GM13976 (cell line): ENCODE results near the gene PSMD12.
"Not testable (repeated sequence)": the region's sequence is repeated elsewhere in the genome, so short reads cannot be mapped to it uniquely, and the experiment has no call there.

Experiments used
- DNase-seq: peaks from one replicate; pipeline ENCODE4 v3.0.0; 2012; ENCODE audit warnings: low spot score
- in situ Hi-C: fragments of 300-500 bp; cut with MboI; formaldehyde crosslinking; loops from one replicate; pipeline ENCODE4 v1.12.0; 2022; ENCODE audit warnings: low sequenced_read_pairs, mixed read lengths, inconsistent platforms; ENCODE audit not compliant: unreplicated experiment
- TF ChIP-seq, protein P1 (sequence below): IDR thresholded peaks from 2 replicates; pipeline ENCODE4 v1.5.1; 2012; ENCODE audit warnings: borderline replicate concordance, mild to moderate bottlenecking; ENCODE audit not compliant: insufficient read depth; ENCODE audit errors: extremely low read depth, missing control alignments, control extremely low read depth

PSMD12 gene

DNA sequence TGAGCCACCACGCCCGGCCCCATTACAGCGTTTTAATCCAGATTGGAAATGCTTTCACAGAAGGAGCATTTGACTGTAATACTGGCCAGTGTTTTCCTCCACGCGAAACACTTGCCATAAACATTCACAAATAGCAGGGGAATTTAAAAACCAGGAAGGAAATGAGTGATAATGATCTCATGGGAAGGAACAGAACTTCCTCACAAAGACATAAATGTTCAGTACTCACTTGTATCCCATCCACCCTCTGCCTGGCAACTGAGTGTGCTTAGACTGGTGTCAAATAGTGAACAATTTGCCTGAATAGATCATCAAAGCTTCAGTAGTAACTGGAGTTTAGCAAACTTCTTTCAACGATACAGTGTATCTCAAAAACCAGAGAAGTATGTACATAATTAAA, 54.1 kb downstream of the PSMD12 start:
- DNase-seq, result no peak
- in situ Hi-C loops, result no loop called here
- TF ChIP-seq, protein P1, sequence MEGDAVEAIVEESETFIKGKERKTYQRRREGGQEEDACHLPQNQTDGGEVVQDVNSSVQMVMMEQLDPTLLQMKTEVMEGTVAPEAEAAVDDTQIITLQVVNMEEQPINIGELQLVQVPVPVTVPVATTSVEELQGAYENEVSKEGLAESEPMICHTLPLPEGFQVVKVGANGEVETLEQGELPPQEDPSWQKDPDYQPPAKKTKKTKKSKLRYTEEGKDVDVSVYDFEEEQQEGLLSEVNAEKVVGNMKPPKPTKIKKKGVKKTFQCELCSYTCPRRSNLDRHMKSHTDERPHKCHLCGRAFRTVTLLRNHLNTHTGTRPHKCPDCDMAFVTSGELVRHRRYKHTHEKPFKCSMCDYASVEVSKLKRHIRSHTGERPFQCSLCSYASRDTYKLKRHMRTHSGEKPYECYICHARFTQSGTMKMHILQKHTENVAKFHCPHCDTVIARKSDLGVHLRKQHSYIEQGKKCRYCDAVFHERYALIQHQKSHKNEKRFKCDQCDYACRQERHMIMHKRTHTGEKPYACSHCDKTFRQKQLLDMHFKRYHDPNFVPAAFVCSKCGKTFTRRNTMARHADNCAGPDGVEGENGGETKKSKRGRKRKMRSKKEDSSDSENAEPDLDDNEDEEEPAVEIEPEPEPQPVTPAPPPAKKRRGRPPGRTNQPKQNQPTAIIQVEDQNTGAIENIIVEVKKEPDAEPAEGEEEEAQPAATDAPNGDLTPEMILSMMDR, result no peak

DNA sequence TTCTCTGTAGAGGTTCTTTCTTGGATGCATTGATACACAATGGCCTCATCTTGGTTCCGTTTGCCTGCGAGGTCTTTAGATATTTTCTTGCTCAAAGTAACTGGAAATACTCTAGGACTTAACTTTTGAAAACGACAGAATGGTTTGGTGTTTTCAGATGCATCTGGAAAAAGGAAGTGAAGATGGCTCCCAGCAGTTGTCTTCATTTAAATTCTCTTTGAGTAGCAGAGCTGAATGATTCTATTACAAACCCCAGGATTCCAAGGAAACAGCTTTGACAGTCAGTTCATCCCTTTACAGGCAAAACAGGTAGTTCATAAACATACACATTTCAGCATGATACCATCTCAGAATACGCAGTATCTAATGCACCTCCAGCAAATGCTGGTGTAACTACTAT, 54.8 kb downstream of the PSMD12 start:
- no peak for DNase-seq
- in situ Hi-C loops, result no loop called here
- TF ChIP-seq, protein P1, result no peak

DNA sequence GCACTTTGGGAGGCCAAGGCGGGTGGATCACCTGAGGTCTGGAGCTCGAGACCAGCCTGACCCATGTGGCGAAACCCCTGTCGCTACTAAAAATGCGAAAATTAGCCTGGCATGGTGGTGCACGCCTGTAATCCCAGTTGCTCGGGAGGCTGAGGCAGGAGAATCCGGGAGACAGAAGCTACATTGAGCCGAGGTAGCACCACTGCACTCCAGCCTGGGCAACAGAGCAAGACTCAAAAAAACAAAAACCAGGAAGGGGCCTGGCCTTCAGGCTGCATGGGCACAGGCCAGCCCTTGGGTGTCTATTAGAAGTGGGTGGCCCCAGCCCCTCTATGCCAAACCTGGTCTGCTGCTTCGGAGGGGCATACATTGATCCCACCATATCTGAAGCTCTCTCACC, 56.0 kb downstream of the PSMD12 start:
- in situ Hi-C loops, result no loop called here
- TF ChIP-seq, protein P1, result no peak
- DNase-seq, result no peak

DNA sequence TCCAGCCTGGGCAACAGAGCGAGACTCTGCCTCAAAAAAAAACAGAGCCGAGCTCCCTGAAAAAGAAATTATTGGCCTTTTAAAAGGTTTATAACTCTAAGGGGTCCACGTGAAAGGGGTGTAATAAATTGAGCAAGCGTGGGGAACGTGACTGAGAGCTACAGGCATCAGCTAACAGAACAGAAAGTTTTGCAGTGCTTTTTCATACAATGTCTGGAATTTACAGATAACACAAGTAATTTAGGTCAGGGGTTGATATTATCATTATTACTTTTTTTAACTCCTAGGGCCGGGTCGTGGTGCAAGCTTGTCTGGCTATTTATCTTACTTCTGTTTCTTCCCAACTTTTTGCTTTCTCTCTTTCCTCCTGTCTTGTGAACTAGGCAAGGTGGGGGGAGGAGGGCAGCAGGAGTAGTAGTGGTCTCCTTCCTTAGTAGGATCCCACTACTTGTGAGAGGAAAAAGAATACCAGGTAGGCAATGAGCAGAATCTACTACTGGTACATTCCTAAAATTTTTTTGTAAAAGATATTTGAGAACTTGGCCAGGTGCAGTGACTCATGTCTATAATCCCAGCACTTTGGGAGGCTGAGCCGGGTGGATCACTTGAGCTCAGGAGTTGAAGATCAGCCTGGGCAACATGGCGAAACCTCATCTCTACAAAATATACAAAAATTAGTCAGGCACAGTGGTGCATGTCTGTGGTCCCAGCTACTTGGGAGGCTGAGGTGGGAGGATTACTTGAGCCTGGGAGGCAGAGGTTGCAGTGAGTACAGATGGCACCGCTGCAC, 60.7 kb downstream of the PSMD12 start:
- in situ Hi-C loops, DNase-seq: not testable (repeated sequence)

DNA sequence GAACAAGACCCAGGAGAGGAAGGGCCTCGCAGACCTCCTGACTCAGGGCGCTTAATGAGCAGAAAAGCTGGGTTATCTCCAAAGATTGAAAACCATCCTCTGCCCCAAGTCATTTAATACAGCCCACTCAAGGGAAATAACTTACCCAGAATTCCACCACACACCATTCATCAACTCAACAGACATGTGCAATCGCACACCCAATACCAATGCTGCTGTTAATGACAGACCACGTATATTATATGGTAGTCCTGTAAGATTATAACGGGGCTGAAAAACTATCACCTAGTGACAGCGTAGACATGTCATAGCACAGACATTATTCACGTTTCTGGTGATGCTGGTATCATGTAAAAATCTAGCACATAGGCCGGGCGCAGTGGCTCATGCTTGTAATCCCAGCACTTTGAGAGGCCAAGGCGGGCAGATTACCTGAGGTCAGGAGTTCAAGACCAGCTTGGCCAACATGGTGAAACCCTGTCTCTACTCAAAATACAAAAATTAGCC, 68.9 kb downstream of the PSMD12 start:
- no peak for DNase-seq
- in situ Hi-C loops, result no loop called here
- TF ChIP-seq, protein P1, result no peak

DNA sequence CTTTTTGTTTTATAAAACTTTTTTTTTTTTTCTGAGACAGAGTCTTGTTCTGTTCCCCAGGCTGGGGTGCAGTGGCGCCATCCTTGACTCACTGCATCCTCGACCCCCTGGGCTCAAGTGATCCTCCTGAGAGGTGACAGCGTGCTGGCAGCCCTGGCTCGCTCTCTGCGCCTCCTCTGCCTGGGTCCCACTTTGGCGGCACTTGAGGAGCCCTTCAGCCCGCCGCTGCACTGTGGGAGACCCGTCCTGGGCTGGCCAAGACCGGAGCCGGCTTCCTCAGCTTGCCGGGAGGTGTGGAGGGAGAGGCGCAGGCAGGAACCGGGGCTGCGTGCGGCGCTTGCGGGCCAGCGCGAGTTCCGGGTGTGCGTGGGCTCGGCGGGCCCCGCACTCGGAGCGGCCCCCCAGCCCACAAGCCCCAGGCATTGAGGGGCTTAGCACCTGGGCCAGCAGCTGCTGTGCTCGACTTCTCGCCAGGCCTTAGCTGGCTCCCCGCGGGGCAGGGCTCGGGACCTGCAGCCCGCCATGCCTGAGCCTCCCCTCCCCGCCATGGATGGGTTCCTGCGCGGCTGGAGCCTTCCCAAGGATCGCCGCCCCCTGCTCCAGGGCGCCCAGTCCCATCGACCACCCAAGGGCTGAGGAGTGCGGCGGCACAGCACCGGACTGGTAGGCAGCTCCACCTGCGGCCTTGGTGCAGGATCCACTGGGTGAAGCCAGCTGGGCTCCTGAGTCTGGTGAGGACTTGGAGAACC, 71.8 kb downstream of the PSMD12 start:
- in situ Hi-C loops, result no loop called here
- TF ChIP-seq, protein P1, result no peak
- DNase-seq, result no peak

DNA sequence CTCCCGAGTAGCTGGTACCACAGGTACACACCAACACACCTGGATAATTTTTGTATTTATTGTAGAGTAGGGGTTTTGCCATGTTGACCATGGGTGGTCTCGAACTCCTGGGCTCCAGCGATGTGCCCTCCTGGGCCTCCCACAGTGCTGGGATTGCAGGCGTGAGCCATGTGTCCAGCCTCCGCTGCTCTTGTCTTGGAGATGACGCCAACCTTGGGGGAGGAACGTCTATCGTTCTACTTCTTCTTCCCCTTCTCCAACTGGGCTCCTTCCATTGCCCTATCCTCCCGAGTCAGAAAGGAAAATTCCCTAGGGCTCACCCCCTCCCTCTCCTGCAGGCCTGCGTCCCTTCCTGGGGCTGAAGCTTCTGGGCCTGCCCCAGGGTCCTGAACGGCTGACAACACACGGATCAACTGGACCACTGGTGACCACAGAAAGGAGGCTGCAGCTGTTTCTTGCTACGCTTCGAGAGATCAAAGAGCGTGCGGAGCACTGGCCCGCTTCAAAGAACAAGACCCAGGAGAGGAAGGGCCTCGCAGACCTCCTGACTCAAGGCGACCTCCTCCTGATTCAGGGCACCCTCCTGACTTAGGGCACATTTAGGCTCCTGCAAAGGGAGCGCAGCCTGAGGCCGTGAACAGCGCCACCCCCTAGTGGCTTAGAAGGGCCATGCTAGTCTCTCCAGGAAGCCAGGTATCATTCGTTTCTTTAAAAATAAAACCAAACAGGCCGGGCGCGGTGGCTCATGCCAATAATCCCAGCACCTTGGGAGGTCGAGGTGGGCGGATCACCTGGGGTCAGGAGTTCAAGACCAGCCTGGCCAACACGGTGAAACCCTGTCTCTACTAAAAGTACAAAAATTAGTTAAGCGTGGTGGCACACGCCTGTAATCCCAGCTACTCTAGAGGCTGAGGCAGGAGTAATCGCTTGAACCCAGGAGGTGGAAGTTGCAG, 72.8 kb downstream of the PSMD12 start:
- peak; percentile 89 for DNase-seq
- in situ Hi-C loops, result no loop called here
- TF ChIP-seq, protein P1, result peak; percentile 87
